Prostate gland (tissue), 2 donors: Measurements from ENCODE around the gene SAMD5.

ENCODE experiments used
- CTCF ChIP-seq, 4 experiments: fragments of 200-600 bp in 2 of 4; fragments of 450-650 bp in 2 of 4; sonication (generic) in 2 of 4; IDR thresholded peaks; 1 replicate in 3 of 4; 2 replicates in 1 of 4; pipeline ENCODE4 v1.5.1; 2016 to 2019; ENCODE audit warnings: antibody characterized with exemption in 4 of 4, mild to moderate bottlenecking in 2 of 4, moderate library complexity in 2 of 4
- POLR2A ChIP-seq: fragments of 450-650 bp; IDR thresholded peaks from one replicate; pipeline ENCODE4 v1.6.1; 2016; ENCODE audit warnings: antibody characterized with exemption, mild to moderate bottlenecking
- POLR2AphosphoS5 ChIP-seq: sonication (generic); formaldehyde crosslinking; IDR thresholded peaks from one replicate; pipeline ENCODE4 v1.6.1; 2017; ENCODE audit warnings: antibody characterized with exemption

- no peak for TF ChIP-seq CTCF (IDR thresholded peaks at IDR 0.05)
- no peak for TF ChIP-seq POLR2A
- no peak for TF ChIP-seq POLR2AphosphoS5
These were observed 108.9 kb downstream of the SAMD5 start for GRCh38 chr6:147617366-147617765.
